Peyer's patch (tissue), 4 donors: ENCODE measurements around the gene SLC25A23. TPM values are rescaled to one million over a fixed set of nuclear protein-coding genes. Genes with fewer than 3 reads are reported as not detected.
A peak's percentile ranks its signal among the peaks of the same experiment; 100 is the strongest.

Experiments used
- DNase-seq, 3 donors: peaks; one replicate each; pipeline ENCODE4 v3.0.0-alpha.2; 2017 to 2019
- H3K27ac ChIP-seq, 4 donors: fragments of 200-600 bp; sonication (generic); one replicate each; pipeline ENCODE4 v1.5.1; 2016 to 2019
- H3K27me3 ChIP-seq, 2 donors: fragments of 200-600 bp; sonication (generic); one replicate each; pipeline ENCODE4 v1.5.1; 2019
- H3K36me3 ChIP-seq, 3 donors: fragments of 200-600 bp; sonication (generic); one replicate each; pipeline ENCODE4 v1.5.1; 2016 to 2019
- H3K4me1 ChIP-seq, 4 donors: fragments of 200-600 bp; sonication (generic); one replicate each; pipeline ENCODE4 v1.5.1; 2016 to 2019
- H3K4me3 ChIP-seq, 4 donors: fragments of 200-600 bp; sonication (generic); 1 replicate in 3 of 4; 2 replicates in 1 of 4; pipeline ENCODE4 v1.5.1; 2016 to 2019; ENCODE audit warnings: mild to moderate bottlenecking in 1 of 4
- H3K9me3 ChIP-seq, 4 donors: fragments of 200-600 bp; sonication (generic); one replicate each; pipeline ENCODE4 v1.5.1; 2016 to 2019; ENCODE audit warnings: mild to moderate bottlenecking in 1 of 4
- POLR2A ChIP-seq, 2 donors: fragments of 450-650 bp; IDR thresholded peaks; one replicate each; pipeline ENCODE4 v1.5.1; 2017; ENCODE audit warnings: antibody characterized with exemption in 2 of 2, mild to moderate bottlenecking in 2 of 2, moderate library complexity in 2 of 2
- total RNA-seq, 4 donors: library from RNA; depleted of rRNA; stranded (reverse); fragments of >200 nt; gene quantifications; one replicate each; pipeline ENCODE4 v1.1.0, GENCODE V29; 2016
- TF ChIP-seq, protein P1 (sequence below), 6 experiments: fragments of 450-650 bp in 4 of 6; fragments of 200-600 bp in 2 of 6; sonication (generic) in 1 of 6; IDR thresholded peaks; one replicate each; pipeline ENCODE4 v1.5.1; 2017 to 2019; ENCODE audit warnings: antibody characterized with exemption in 6 of 6, mild to moderate bottlenecking in 3 of 6, moderate library complexity in 1 of 6

The SLC25A23 gene
- total RNA-seq, 4 donors from 2014 or later, result 69.3 to 209 (median 122) TPM

GRCh38 chr19:6483235-6483634, 23.6 kb upstream of the SLC25A23 start:
- Histone ChIP-seq H3K4me1 (peaks cover 0 to 10% (median 0%) of the 10 kb centered on the region in 4 donors), H3K36me3 (no peaks in the 10 kb centered on the region), H3K27me3 (no peaks in the 10 kb centered on the region), H3K4me3 (no peak overlapping the region), H3K9me3 (no peaks in the 10 kb centered on the region), H3K27ac (no peak overlapping the region)
- no peak for DNase-seq
- TF ChIP-seq, protein P1, sequence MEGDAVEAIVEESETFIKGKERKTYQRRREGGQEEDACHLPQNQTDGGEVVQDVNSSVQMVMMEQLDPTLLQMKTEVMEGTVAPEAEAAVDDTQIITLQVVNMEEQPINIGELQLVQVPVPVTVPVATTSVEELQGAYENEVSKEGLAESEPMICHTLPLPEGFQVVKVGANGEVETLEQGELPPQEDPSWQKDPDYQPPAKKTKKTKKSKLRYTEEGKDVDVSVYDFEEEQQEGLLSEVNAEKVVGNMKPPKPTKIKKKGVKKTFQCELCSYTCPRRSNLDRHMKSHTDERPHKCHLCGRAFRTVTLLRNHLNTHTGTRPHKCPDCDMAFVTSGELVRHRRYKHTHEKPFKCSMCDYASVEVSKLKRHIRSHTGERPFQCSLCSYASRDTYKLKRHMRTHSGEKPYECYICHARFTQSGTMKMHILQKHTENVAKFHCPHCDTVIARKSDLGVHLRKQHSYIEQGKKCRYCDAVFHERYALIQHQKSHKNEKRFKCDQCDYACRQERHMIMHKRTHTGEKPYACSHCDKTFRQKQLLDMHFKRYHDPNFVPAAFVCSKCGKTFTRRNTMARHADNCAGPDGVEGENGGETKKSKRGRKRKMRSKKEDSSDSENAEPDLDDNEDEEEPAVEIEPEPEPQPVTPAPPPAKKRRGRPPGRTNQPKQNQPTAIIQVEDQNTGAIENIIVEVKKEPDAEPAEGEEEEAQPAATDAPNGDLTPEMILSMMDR (IDR thresholded peaks at IDR 0.05), result no peak
- TF ChIP-seq POLR2A (IDR thresholded peaks at IDR 0.05), result no peak

GRCh38 chr19:6482343-6482686, 22.7 kb upstream of the SLC25A23 start:
- no peaks in the 10 kb centered on the region for H3K36me3 ChIP-seq
- no peak for DNase-seq
- H3K9me3 ChIP-seq, result no peaks in the 10 kb centered on the region
- H3K4me3 ChIP-seq, result peak overlapping the region in 3 of 4 donors; percentile 46 to 54 (median 52)
- TF ChIP-seq POLR2A (IDR thresholded peaks at IDR 0.05), result no peak
- TF ChIP-seq, protein P1 (IDR thresholded peaks at IDR 0.05), result no peak
- no peaks in the 10 kb centered on the region for H3K27me3 ChIP-seq
- H3K27ac ChIP-seq, result peak overlapping the region; percentile 73 to 87 (median 82)
- peaks cover 0 to 10% (median 0%) of the 10 kb centered on the region in 4 donors for H3K4me1 ChIP-seq

- no peaks in the 10 kb centered on the region for H3K27me3 ChIP-seq
- H3K4me1 ChIP-seq, result peaks cover 0 to 10% (median 3%) of the 10 kb centered on the region in 4 donors
- H3K27ac ChIP-seq, result peak within 1 kb of the TSS; percentile 73 to 87 (median 82)
- H3K36me3 ChIP-seq, result no peaks in the 10 kb centered on the region
- peak; percentile 17 to 40 for TF ChIP-seq POLR2A (IDR thresholded peaks at IDR 0.05)
- TF ChIP-seq, protein P1 (IDR thresholded peaks at IDR 0.05), result peak; percentile 13 to 39 (median 26)
- H3K9me3 ChIP-seq, result no peaks in the 10 kb centered on the region
- peak in 2 of 3 donors; percentile 85 to 91 for DNase-seq
- peak within 1 kb of the TSS; percentile 46 to 54 (median 51) for H3K4me3 ChIP-seq
Measured at GRCh38 chr19:6481541-6482342, 22.1 kb upstream of the SLC25A23 start, which contains the start of gene DENND1C. Gene DENND1C, minus strand, starts transcription at chr19:6481787. Its CDS starts 92 bp downstream, at chr19:6481695.

DNA sequence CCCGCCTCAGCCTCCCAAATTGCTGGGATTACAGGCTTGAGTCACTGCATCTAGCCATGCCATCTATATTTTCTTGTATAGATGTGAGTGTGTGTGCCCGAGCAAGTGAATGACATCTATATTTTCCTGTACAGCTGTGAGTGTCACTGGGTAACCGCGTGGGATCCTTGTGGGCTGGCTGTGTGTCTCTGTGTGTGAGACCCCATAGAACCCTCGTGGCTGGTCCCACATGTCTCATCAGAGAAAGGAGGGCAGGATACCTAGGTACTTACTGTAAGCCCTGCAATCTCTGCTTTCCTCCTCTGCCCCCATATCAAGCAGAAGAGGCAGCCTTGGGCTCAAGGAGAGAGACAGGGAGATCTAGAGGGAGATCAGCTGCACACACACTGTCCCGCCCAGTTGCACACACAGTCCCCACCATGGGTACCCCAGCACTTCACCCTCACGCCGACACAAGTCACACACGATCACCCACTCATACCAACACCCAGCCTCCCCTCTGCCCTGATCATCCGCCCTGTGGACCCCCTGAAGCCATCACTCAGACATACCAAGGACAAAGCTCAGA, 21.3 kb upstream of the SLC25A23 start:
- H3K4me3 ChIP-seq, result peak overlapping the region; percentile 46 to 54 (median 51)
- no peak for DNase-seq
- no peak for TF ChIP-seq POLR2A (IDR thresholded peaks at IDR 0.05)
- TF ChIP-seq, protein P1 (IDR thresholded peaks at IDR 0.05), result no peak
- no peaks in the 10 kb centered on the region for H3K9me3 ChIP-seq
- no peaks in the 10 kb centered on the region for H3K36me3 ChIP-seq
- peak overlapping the region; percentile 73 to 87 (median 82) for H3K27ac ChIP-seq
- no peaks in the 10 kb centered on the region for H3K27me3 ChIP-seq
- H3K4me1 ChIP-seq, result peaks cover 0 to 10% (median 5%) of the 10 kb centered on the region in 4 donors

DNA sequence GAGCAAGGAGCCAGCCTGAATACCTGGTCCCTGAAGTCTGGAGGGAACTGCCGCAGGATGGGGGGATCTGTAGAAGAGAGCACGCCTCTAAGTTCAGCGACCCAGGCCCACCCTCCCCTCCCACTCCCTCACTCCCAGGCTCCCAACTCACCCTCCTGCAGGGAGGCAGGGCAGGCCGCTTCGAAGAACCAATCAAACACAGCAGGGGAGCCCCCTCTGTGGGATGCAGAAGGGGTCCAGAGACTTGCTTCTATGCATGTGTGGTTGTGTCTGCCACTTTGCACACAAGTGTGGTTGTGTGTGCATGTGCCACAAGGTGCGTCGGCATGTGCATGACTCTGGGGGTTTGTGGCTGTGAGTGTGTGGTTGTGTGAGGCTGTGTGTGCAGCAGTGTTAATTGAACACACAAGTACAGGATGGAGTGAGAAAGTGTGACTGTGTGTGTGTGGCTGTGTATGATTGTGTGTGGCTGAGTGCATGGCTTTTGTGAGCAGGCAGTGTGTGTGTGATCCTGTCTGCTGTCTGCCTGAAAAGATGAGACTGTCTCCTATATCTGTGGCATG, 20.3 kb upstream of the SLC25A23 start:
- Histone ChIP-seq H3K27me3 (no peaks in the 10 kb centered on the region), H3K36me3 (peaks cover 0 to 4% (median 0%) of the 10 kb centered on the region in 3 donors), H3K4me1 (peaks cover 0 to 18% (median 5%) of the 10 kb centered on the region in 4 donors), H3K9me3 (no peaks in the 10 kb centered on the region), H3K4me3 (no peak overlapping the region), H3K27ac (no peak overlapping the region)
- DNase-seq, result no peak
- no peak for TF ChIP-seq POLR2A (IDR thresholded peaks at IDR 0.05)
- TF ChIP-seq, protein P1 (IDR thresholded peaks at IDR 0.05), result no peak
